Measurements from ENCODE around the gene TMCO6. TPM values are rescaled to one million over a fixed set of nuclear protein-coding genes. Genes with fewer than 3 reads are reported as not detected.
"Not testable (repeated sequence)": the region's sequence is repeated elsewhere in the genome, so short reads cannot be mapped to it uniquely, and the experiment has no call there.

The TMCO6 gene
- total RNA-seq (2014; rRNA removed; shearing (Covaris generic)), result 19.1 and 38.7 TPM in 2 replicates

- DNase-seq (ENCODE audit: low read depth), result peak; percentile 99
These were observed at the start of gene TMCO6 for GRCh38 chr5:140639148-140639981. Gene TMCO6, plus strand, starts transcription at chr5:140639451. Its CDS starts 77 bp downstream, at chr5:140639528.

GRCh38 chr5:140590861-140591260 is 48.4 kb upstream of the TMCO6 start:
- DNase-seq (ENCODE audit: low read depth), result no peak

GRCh38 chr5:140591747-140592372 is 47.4 kb upstream of the TMCO6 start:
- peak; percentile 35 for DNase-seq (ENCODE audit: low read depth)

- DNase-seq (ENCODE audit: low read depth), result not testable (repeated sequence)
These were observed 46.2 kb upstream of the TMCO6 start for GRCh38 chr5:140593070-140593469.

- no peak for DNase-seq (ENCODE audit: low read depth)
These were observed 45.1 kb upstream of the TMCO6 start for GRCh38 chr5:140594169-140594568.

GRCh38 chr5:140595538-140596300 is 43.5 kb upstream of the TMCO6 start:
- no peak for DNase-seq (ENCODE audit: low read depth)

GRCh38 chr5:140596321-140596741 is 42.9 kb upstream of the TMCO6 start:
- no peak for DNase-seq (ENCODE audit: low read depth)

- DNase-seq (ENCODE audit: low read depth), result no peak
These were observed 40.4 kb upstream of the TMCO6 start for GRCh38 chr5:140598836-140599235.

- no peak for DNase-seq (ENCODE audit: low read depth)
These were observed 39.2 kb upstream of the TMCO6 start for GRCh38 chr5:140600096-140600495.

GRCh38 chr5:140602147-140602546 is 37.1 kb upstream of the TMCO6 start:
- DNase-seq (ENCODE audit: low read depth), result no peak

- DNase-seq (ENCODE audit: low read depth), result not testable (repeated sequence)
These were observed 35.9 kb upstream of the TMCO6 start for GRCh38 chr5:140603446-140603698.

GRCh38 chr5:140603734-140604133 is 35.5 kb upstream of the TMCO6 start:
- DNase-seq (ENCODE audit: low read depth), result no peak

- no peak for DNase-seq (ENCODE audit: low read depth)
These were observed 33.4 kb upstream of the TMCO6 start for GRCh38 chr5:140605879-140606278.

GRCh38 chr5:140607031-140607430 is 32.2 kb upstream of the TMCO6 start:
- no peak for DNase-seq (ENCODE audit: low read depth)

GRCh38 chr5:140608722-140609121 is 30.5 kb upstream of the TMCO6 start:
- no peak for DNase-seq (ENCODE audit: low read depth)

- DNase-seq (ENCODE audit: low read depth), result peak; percentile 54
These were observed 30.1 kb upstream of the TMCO6 start for GRCh38 chr5:140609126-140609525.

GRCh38 chr5:140611020-140611521 is 28.2 kb upstream of the TMCO6 start:
- peak; percentile 22 for DNase-seq (ENCODE audit: low read depth)

GRCh38 chr5:140622301-140622700 is 16.9 kb upstream of the TMCO6 start:
- no peak for DNase-seq (ENCODE audit: low read depth)

- not testable (repeated sequence) for DNase-seq (ENCODE audit: low read depth)
These were observed 16.2 kb upstream of the TMCO6 start for GRCh38 chr5:140623061-140623460.

- DNase-seq (ENCODE audit: low read depth), result peak; percentile 74
These were observed 14.4 kb upstream of the TMCO6 start for GRCh38 chr5:140624886-140625285.

GRCh38 chr5:140627972-140628371 is 11.3 kb upstream of the TMCO6 start:
- no peak for DNase-seq (ENCODE audit: low read depth)

GRCh38 chr5:140628711-140629110 is 10.5 kb upstream of the TMCO6 start:
- DNase-seq (ENCODE audit: low read depth), result peak; percentile 31

All from Daoy (cell line).